ENCODE measurements around the gene SPAG9. TPM values are rescaled to one million over a fixed set of nuclear protein-coding genes. Genes with fewer than 3 reads are reported as not detected.

SPAG9 gene
- polyA plus RNA-seq, 1 donor from 2014 or later: 201 TPM

DNA sequence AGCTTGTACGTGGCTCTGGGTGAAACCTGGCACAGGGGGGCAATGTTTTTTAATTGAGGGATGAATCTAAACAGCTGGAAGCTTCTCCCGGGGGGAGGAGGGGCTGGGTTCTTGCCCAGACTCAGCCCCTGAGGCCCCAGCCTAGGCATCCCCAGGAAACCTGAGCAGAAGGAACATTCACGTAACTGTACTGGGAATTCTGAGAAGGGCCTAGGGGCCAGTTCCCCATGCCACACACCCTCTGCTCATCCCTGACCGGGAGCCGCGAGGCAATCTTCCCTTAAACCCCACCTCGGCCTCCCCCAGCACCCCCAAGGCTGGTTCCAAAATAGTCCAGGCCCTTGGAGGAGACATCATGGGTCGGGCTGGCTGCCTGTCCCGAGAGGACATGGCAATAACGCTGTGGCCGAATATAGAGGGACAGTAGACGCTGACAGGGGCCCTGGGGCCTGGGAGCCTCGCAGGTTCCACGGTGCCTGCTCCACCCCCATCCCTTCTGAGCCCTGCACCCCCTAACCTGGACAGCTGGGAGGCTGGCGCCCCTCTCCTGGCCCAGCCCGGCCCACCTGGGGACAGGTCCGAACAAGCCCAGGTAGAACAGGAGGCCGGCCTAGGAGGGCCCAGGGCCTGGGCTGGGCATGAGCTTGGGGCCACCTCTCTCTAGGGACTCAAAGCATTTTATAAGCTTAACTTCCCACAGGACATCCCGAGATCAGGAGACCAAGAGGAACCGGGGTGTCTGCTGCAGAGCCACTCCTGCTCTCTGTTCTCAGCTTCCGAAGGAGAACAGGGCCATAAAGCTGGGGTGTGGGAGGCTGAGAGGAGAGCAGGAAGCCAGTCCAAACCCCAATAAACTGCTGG, 171.3 kb downstream of the SPAG9 start:
- no peaks in the 10 kb centered on the region for H3K79me2 ChIP-seq (replicated peaks; ENCODE audit: insufficient read depth, low read length)
- H3K9ac ChIP-seq (ENCODE audit: low read length): no peak overlapping the region
- H3K9me3 ChIP-seq (ENCODE audit: low read length): no peaks in the 10 kb centered on the region
- H2AFZ ChIP-seq (ENCODE audit: low read depth, low read length): no peak overlapping the region
- no peaks in the 10 kb centered on the region for H4K20me1 ChIP-seq (ENCODE audit: insufficient read depth)
- no peak for TF ChIP-seq TAF1 (IDR thresholded peaks at IDR 0.05; ENCODE audit: low read depth)
- no peak for TF ChIP-seq EZH2 (IDR thresholded peaks at IDR 0.05; ENCODE audit: borderline replicate concordance, insufficient read depth, low read length, poor library complexity, severe bottlenecking)
- no peak for TF ChIP-seq CTCF (IDR thresholded peaks at IDR 0.05; ENCODE audit: poor library complexity, severe bottlenecking)
- TF ChIP-seq POLR2AphosphoS5 (IDR thresholded peaks at IDR 0.05): no peak
- no peak for TF ChIP-seq RAD21 (conservative IDR thresholded peaks at IDR 0.05)
- no peak for TF ChIP-seq EP300 (conservative IDR thresholded peaks at IDR 0.05; ENCODE audit: poor library complexity, severe bottlenecking)
- no peak for TF ChIP-seq MXI1 (conservative IDR thresholded peaks at IDR 0.05; ENCODE audit: poor library complexity, severe bottlenecking)
- TF ChIP-seq SMC3 (conservative IDR thresholded peaks at IDR 0.05; ENCODE audit: poor library complexity): no peak
- TF ChIP-seq, protein P1, sequence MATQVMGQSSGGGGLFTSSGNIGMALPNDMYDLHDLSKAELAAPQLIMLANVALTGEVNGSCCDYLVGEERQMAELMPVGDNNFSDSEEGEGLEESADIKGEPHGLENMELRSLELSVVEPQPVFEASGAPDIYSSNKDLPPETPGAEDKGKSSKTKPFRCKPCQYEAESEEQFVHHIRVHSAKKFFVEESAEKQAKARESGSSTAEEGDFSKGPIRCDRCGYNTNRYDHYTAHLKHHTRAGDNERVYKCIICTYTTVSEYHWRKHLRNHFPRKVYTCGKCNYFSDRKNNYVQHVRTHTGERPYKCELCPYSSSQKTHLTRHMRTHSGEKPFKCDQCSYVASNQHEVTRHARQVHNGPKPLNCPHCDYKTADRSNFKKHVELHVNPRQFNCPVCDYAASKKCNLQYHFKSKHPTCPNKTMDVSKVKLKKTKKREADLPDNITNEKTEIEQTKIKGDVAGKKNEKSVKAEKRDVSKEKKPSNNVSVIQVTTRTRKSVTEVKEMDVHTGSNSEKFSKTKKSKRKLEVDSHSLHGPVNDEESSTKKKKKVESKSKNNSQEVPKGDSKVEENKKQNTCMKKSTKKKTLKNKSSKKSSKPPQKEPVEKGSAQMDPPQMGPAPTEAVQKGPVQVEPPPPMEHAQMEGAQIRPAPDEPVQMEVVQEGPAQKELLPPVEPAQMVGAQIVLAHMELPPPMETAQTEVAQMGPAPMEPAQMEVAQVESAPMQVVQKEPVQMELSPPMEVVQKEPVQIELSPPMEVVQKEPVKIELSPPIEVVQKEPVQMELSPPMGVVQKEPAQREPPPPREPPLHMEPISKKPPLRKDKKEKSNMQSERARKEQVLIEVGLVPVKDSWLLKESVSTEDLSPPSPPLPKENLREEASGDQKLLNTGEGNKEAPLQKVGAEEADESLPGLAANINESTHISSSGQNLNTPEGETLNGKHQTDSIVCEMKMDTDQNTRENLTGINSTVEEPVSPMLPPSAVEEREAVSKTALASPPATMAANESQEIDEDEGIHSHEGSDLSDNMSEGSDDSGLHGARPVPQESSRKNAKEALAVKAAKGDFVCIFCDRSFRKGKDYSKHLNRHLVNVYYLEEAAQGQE (IDR thresholded peaks at IDR 0.05; ENCODE audit: borderline replicate concordance): no peak
- no peaks in the 10 kb centered on the region for H3K36me3 ChIP-seq (ENCODE audit: insufficient read depth, low read length)
- no peak overlapping the region for H3K4me3 ChIP-seq (ENCODE audit: low read length)
- H3K9me2 ChIP-seq (ENCODE audit: insufficient read depth, low read length): no peaks in the 10 kb centered on the region
- no peak overlapping the region for H3K27ac ChIP-seq (ENCODE audit: low read length)
- no peak overlapping the region for H3K4me2 ChIP-seq (ENCODE audit: low read length)
- no peaks in the 10 kb centered on the region for H3F3A ChIP-seq (ENCODE audit: insufficient read depth, low read length, poor library complexity, severe bottlenecking)
- no peaks in the 10 kb centered on the region for H3K27me3 ChIP-seq (ENCODE audit: insufficient read depth, low read depth, low read length)

DNA sequence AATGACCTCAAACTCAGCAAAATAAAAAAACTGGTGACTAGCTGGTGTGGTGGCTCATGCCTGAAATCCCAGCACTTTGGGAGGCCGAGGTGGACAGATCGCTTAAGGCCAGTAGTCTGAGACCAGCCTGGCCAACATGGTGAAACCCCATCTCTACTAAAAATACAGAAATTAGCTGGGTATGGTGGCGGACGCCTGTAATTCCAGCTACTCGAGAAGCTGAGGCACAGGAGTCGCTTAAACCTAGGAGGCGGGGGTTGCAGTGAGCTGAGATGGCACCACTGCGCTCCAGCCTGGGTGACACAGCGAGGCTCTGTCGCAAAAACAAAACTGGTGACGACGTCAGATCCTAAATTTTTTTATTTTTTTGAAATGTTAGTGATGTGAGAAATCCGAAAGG, 172.0 kb downstream of the SPAG9 start:
- Histone ChIP-seq H3K4me2 (ENCODE audit: low read length) (no peak overlapping the region), H3K27me3 (ENCODE audit: insufficient read depth, low read depth, low read length) (no peaks in the 10 kb centered on the region), H3K79me2 (replicated peaks; ENCODE audit: insufficient read depth, low read length) (no peaks in the 10 kb centered on the region), H3K36me3 (ENCODE audit: insufficient read depth, low read length) (no peaks in the 10 kb centered on the region), H3K4me3 (ENCODE audit: low read length) (no peak overlapping the region), H3K9me2 (ENCODE audit: insufficient read depth, low read length) (no peaks in the 10 kb centered on the region), H3K27ac (ENCODE audit: low read length) (no peak overlapping the region), H3K9ac (ENCODE audit: low read length) (no peak overlapping the region), H2AFZ (ENCODE audit: low read depth, low read length) (no peak overlapping the region), H4K20me1 (ENCODE audit: insufficient read depth) (no peaks in the 10 kb centered on the region), H3F3A (ENCODE audit: insufficient read depth, low read length, poor library complexity, severe bottlenecking) (no peaks in the 10 kb centered on the region), H3K9me3 (ENCODE audit: low read length) (no peaks in the 10 kb centered on the region)
- TF ChIP-seq EZH2 (IDR thresholded peaks at IDR 0.05; ENCODE audit: borderline replicate concordance, insufficient read depth, low read length, poor library complexity, severe bottlenecking) (no peak), CTCF (IDR thresholded peaks at IDR 0.05; ENCODE audit: poor library complexity, severe bottlenecking) (no peak), MXI1 (conservative IDR thresholded peaks at IDR 0.05; ENCODE audit: poor library complexity, severe bottlenecking) (no peak), SMC3 (conservative IDR thresholded peaks at IDR 0.05; ENCODE audit: poor library complexity) (no peak), EP300 (conservative IDR thresholded peaks at IDR 0.05; ENCODE audit: poor library complexity, severe bottlenecking) (no peak), POLR2AphosphoS5 (IDR thresholded peaks at IDR 0.05) (no peak), RAD21 (conservative IDR thresholded peaks at IDR 0.05) (no peak), TAF1 (IDR thresholded peaks at IDR 0.05; ENCODE audit: low read depth) (no peak)
- TF ChIP-seq, protein P1 (IDR thresholded peaks at IDR 0.05; ENCODE audit: borderline replicate concordance): no peak

Data from neural cell (in vitro differentiated cells).